Fibroblast of peridontal ligament (primary cell): Measurements from ENCODE around the gene DDR2.
A peak's percentile ranks its signal among the peaks of the same experiment; 100 is the strongest.

ENCODE experiments used
- DNase-seq: peaks from one replicate; pipeline ENCODE4 v3.0.0-alpha.2; 2010; ENCODE audit errors: extremely low read depth

Gene DDR2

GRCh38 chr1:162671664-162672410, 39.6 kb downstream of the DDR2 start:
- DNase-seq, result no peak

- DNase-seq, result no peak
Measured at GRCh38 chr1:162672622-162673260, 40.5 kb downstream of the DDR2 start.

- peak; percentile 71 for DNase-seq
Measured at GRCh38 chr1:162674034-162674608, 41.9 kb downstream of the DDR2 start.

- DNase-seq, result peak; percentile 77
Measured at GRCh38 chr1:162676087-162676486, 43.8 kb downstream of the DDR2 start.

GRCh38 chr1:162676750-162677149, 44.5 kb downstream of the DDR2 start:
- DNase-seq, result peak; percentile 54

- DNase-seq, result no peak
Measured at GRCh38 chr1:162677607-162678371, 45.5 kb downstream of the DDR2 start.

- DNase-seq, result peak; percentile 79
Measured at GRCh38 chr1:162678439-162678838, 46.2 kb downstream of the DDR2 start.

GRCh38 chr1:162679298-162679697, 47.0 kb downstream of the DDR2 start:
- no peak for DNase-seq

GRCh38 chr1:162680419-162681121, 48.3 kb downstream of the DDR2 start:
- peak; percentile 53 for DNase-seq

GRCh38 chr1:162681122-162681436, 48.8 kb downstream of the DDR2 start:
- no peak for DNase-seq

- DNase-seq, result no peak
Measured at GRCh38 chr1:162682013-162682419, 49.8 kb downstream of the DDR2 start.

GRCh38 chr1:162687870-162688269, 55.6 kb downstream of the DDR2 start:
- DNase-seq, result no peak

GRCh38 chr1:162688521-162688920, 56.3 kb downstream of the DDR2 start:
- DNase-seq, result no peak

GRCh38 chr1:162688931-162689330, 56.7 kb downstream of the DDR2 start:
- DNase-seq, result no peak

GRCh38 chr1:162689745-162690671, 57.7 kb downstream of the DDR2 start:
- DNase-seq, result peak; percentile 49

- DNase-seq, result peak; percentile 94
Measured at GRCh38 chr1:162690672-162691434, 58.6 kb downstream of the DDR2 start.

- DNase-seq, result no peak
Measured at GRCh38 chr1:162691999-162692575, 59.8 kb downstream of the DDR2 start.

GRCh38 chr1:162694911-162695310, 62.6 kb downstream of the DDR2 start:
- no peak for DNase-seq

GRCh38 chr1:162695687-162696086, 63.4 kb downstream of the DDR2 start:
- DNase-seq, result no peak
